GM19023 (cell line): Measurements from ENCODE around the gene LAIR2.
A peak's percentile ranks its signal among the peaks of the same experiment; 100 is the strongest.

ENCODE experiments used
- ATAC-seq: cut with Tn5 transposase; IDR thresholded peaks from one replicate; pipeline ENCODE4 v1.9.1; 2021; ENCODE audit warnings: mild to moderate bottlenecking, moderate library complexity; ENCODE audit not compliant: unreplicated experiment

The LAIR2 gene

GRCh38 chr19:54502518-54503048 lies at the start of gene LAIR2:
Gene LAIR2 (plus strand): TSS chr19:54502831. CDS start chr19:54502919, 88 bp downstream.
- ATAC-seq: no peak

GRCh38 chr19:54453921-54454780 lies 48.5 kb upstream of the LAIR2 start:
- no peak for ATAC-seq

- ATAC-seq: no peak
Measured at GRCh38 chr19:54454781-54455675, 47.6 kb upstream of the LAIR2 start.

- ATAC-seq: no peak
Measured at GRCh38 chr19:54455786-54456422, 46.7 kb upstream of the LAIR2 start.

- no peak for ATAC-seq
Measured at GRCh38 chr19:54456423-54457373, 45.9 kb upstream of the LAIR2 start.

- no peak for ATAC-seq
Measured at GRCh38 chr19:54457773-54458647, 44.6 kb upstream of the LAIR2 start.

GRCh38 chr19:54458648-54459281 lies 43.9 kb upstream of the LAIR2 start:
- ATAC-seq: no peak

- no peak for ATAC-seq
Measured at GRCh38 chr19:54459282-54460229, 43.1 kb upstream of the LAIR2 start.

- ATAC-seq: no peak
Measured at GRCh38 chr19:54460230-54461005, 42.2 kb upstream of the LAIR2 start.

GRCh38 chr19:54461210-54461609 lies 41.4 kb upstream of the LAIR2 start:
- no peak for ATAC-seq

- ATAC-seq: no peak
Measured at GRCh38 chr19:54461613-54462012, 41.0 kb upstream of the LAIR2 start.

- no peak for ATAC-seq
Measured at GRCh38 chr19:54462047-54462654, 40.5 kb upstream of the LAIR2 start.

GRCh38 chr19:54462655-54463530 lies 39.7 kb upstream of the LAIR2 start:
- ATAC-seq: peak; percentile 10

- ATAC-seq: peak; percentile 62
Measured at GRCh38 chr19:54463531-54464043, 39.0 kb upstream of the LAIR2 start, which contains the start of gene LENG9. Gene LENG9 (minus strand): TSS chr19:54463778. CDS start chr19:54463526, 252 bp downstream.
